Mesendoderm (in vitro differentiated cells): ENCODE measurements around the gene LDHD.

ENCODE experiments used
- DNase-seq: peaks from one replicate; pipeline ENCODE4 v3.0.0; 2013
- H2AK5ac ChIP-seq: 2 replicates; pipeline ENCODE4 v1.6.1; 2013; ENCODE audit warnings: low read length, inconsistent platforms
- H2BK120ac ChIP-seq: 2 replicates; pipeline ENCODE4 v1.6.1; 2013; ENCODE audit warnings: low read depth, mild to moderate bottlenecking, low read length, moderate library complexity, mixed read lengths
- H2BK15ac ChIP-seq: replicated peaks from 2 replicates; pipeline ENCODE4 v1.6.1; 2013; ENCODE audit warnings: low read depth, mild to moderate bottlenecking, moderate library complexity
- H2BK5ac ChIP-seq: 2 replicates; pipeline ENCODE4 v1.6.1; 2013; ENCODE audit warnings: low read length, inconsistent platforms
- H3K18ac ChIP-seq: 2 replicates; pipeline ENCODE4 v1.6.1; 2013; ENCODE audit warnings: mild to moderate bottlenecking, low read length, mixed read lengths
- H3K23ac ChIP-seq: one replicate; pipeline ENCODE4 v1.6.1; 2013; ENCODE audit warnings: low read length
- H3K27ac ChIP-seq: 2 replicates; pipeline ENCODE4 v1.5.1; 2013; ENCODE audit warnings: low read depth, mild to moderate bottlenecking, inconsistent platforms, low read length, moderate library complexity
- H3K27me3 ChIP-seq: 2 replicates; pipeline ENCODE4 v1.6.1; 2013; ENCODE audit warnings: low read length, control low read depth, mild to moderate bottlenecking, inconsistent platforms; ENCODE audit not compliant: insufficient read depth, poor library complexity
- H3K36me3 ChIP-seq: 2 replicates; pipeline ENCODE4 v1.6.1; 2013; ENCODE audit warnings: low read length, inconsistent platforms; ENCODE audit not compliant: control insufficient read depth, insufficient read depth
- H3K4ac ChIP-seq: one replicate; pipeline ENCODE4 v1.6.1; 2013; ENCODE audit warnings: low read depth, mild to moderate bottlenecking, low read length, moderate library complexity
- H3K4me1 ChIP-seq: 2 replicates; pipeline ENCODE4 v1.6.1; 2013; ENCODE audit warnings: low read depth, low read length, inconsistent platforms; ENCODE audit not compliant: control insufficient read depth
- H3K4me2 ChIP-seq: 2 replicates; pipeline ENCODE4 v1.6.1; 2013; ENCODE audit warnings: low read length
- H3K4me3 ChIP-seq: 2 replicates; pipeline ENCODE4 v1.5.1; 2013; ENCODE audit warnings: mild to moderate bottlenecking, low read length
- H3K56ac ChIP-seq: one replicate; pipeline ENCODE4 v1.6.1; 2013; ENCODE audit warnings: low read length
- H3K79me1 ChIP-seq: 2 replicates; pipeline ENCODE4 v1.6.1; 2013; ENCODE audit warnings: low read length, inconsistent platforms
- H3K79me2 ChIP-seq: 2 replicates; pipeline ENCODE4 v1.6.1; 2013; ENCODE audit warnings: mild to moderate bottlenecking, low read length; ENCODE audit not compliant: control insufficient read depth, insufficient read depth
- H3K9ac ChIP-seq: 2 replicates; pipeline ENCODE4 v1.6.1; 2013; ENCODE audit warnings: low read length, inconsistent platforms
- H4K5ac ChIP-seq: one replicate; pipeline ENCODE4 v1.6.1; 2013; ENCODE audit warnings: low read length
- H4K8ac ChIP-seq: one replicate; pipeline ENCODE4 v1.6.1; 2013; ENCODE audit warnings: low read depth, mild to moderate bottlenecking, control low read depth, low read length, moderate library complexity
- WGBS: extraction: QIAGEN DNeasy Blood & Tissue Kit; methylation state at CpG from one replicate; pipeline ENCODE4 v1.1.7; 2013; ENCODE audit warnings: low lambda C conversion rate, missing lambda C conversion rate; ENCODE audit not compliant: insufficient coverage; ENCODE audit errors: extremely low coverage; 5-methylcytosine and 5-hydroxymethylcytosine counted together

LDHD gene

DNA sequence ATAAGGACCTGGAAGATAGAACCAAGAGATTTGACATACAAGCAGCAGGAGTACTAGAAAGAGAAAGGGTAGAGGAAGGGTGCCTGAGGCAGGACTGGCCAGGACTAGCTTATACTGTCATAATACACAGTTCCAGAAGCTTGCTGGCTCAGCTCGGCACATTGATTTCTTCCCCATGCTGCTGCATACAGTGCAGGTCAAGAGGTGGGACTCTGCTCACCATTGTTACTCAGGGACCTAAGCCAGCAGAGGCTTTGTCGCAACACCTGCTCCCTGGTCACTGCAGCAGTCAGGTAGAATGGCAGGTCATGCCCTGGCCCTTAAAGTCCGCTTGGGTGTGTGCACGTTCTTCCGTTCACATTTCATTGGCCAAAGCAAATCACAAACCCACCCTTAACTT, 32.8 kb downstream of the LDHD start:
- Histone ChIP-seq H2BK120ac (no peak overlapping the region), H3K4me1 (peaks cover 7% of the 10 kb centered on the region), H3K36me3 (no peaks in the 10 kb centered on the region), H3K4me3 (no peak overlapping the region), H2BK15ac (no peak overlapping the region), H3K4me2 (no peak overlapping the region), H3K23ac (no peak overlapping the region), H4K5ac (no peak overlapping the region), H4K8ac (no peak overlapping the region), H2BK5ac (no peak overlapping the region), H3K56ac (no peak overlapping the region), H3K18ac (no peak overlapping the region), H3K79me1 (peaks cover 45% of the 10 kb centered on the region), H3K27me3 (no peaks in the 10 kb centered on the region), H3K79me2 (peaks cover 41% of the 10 kb centered on the region), H3K4ac (no peak overlapping the region), H3K9ac (no peak overlapping the region), H2AK5ac (no peak overlapping the region), H3K27ac (no peak overlapping the region)
- DNase-seq: no peak
- no CpG with 5 or more reads among the region's 5 CpGs for WGBS

DNA sequence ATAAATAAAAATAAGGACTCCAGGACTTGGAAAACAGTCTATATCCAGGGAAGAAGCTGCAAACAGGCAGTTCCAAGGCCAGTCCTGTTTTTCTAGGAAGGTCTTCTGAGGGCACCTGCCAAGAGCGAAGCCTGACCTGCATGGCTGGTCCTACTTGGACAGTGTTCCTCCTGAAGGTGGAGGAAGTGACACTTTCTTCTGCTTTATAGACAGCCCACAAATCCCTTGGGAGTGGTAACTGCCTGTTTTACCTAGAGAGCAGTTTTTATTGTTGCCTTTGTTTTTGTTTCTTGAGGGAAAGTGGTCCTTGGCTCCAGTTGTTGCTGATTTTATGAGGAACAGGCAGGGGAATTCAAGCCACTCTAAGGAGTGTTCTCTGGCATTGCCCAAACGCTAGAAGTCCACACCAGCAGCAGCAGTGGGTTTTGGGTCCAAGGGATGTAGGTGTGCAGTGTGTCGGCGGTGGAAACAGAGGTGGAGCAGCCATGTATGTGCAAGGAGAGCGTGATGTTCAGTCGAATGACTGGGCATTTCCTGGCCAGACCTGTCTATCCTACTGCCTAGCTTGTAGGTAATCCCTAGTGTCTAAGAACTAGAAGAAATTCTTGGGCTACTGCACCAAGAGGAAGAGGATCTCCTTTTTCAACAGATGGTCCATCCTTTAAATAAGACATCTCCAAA, 35.3 kb downstream of the LDHD start:
- no peak overlapping the region for H3K56ac ChIP-seq
- H2BK5ac ChIP-seq: no peak overlapping the region
- no peak for DNase-seq
- H3K27me3 ChIP-seq: no peaks in the 10 kb centered on the region
- no peak overlapping the region for H3K27ac ChIP-seq
- no peak overlapping the region for H3K9ac ChIP-seq
- no peak overlapping the region for H2BK120ac ChIP-seq
- H3K4me3 ChIP-seq: no peak overlapping the region
- H4K5ac ChIP-seq: no peak overlapping the region
- peaks cover 39% of the 10 kb centered on the region for H3K79me1 ChIP-seq
- no peak overlapping the region for H3K23ac ChIP-seq
- H3K79me2 ChIP-seq: peaks cover 34% of the 10 kb centered on the region
- H3K4me2 ChIP-seq: no peak overlapping the region
- no peak overlapping the region for H3K4ac ChIP-seq
- no CpG with 5 or more reads among the region's 6 CpGs for WGBS
- H3K18ac ChIP-seq: no peak overlapping the region
- H2AK5ac ChIP-seq: no peak overlapping the region
- no peaks in the 10 kb centered on the region for H3K4me1 ChIP-seq
- no peak overlapping the region for H4K8ac ChIP-seq
- H3K36me3 ChIP-seq: no peaks in the 10 kb centered on the region
- H2BK15ac ChIP-seq: no peak overlapping the region

DNA sequence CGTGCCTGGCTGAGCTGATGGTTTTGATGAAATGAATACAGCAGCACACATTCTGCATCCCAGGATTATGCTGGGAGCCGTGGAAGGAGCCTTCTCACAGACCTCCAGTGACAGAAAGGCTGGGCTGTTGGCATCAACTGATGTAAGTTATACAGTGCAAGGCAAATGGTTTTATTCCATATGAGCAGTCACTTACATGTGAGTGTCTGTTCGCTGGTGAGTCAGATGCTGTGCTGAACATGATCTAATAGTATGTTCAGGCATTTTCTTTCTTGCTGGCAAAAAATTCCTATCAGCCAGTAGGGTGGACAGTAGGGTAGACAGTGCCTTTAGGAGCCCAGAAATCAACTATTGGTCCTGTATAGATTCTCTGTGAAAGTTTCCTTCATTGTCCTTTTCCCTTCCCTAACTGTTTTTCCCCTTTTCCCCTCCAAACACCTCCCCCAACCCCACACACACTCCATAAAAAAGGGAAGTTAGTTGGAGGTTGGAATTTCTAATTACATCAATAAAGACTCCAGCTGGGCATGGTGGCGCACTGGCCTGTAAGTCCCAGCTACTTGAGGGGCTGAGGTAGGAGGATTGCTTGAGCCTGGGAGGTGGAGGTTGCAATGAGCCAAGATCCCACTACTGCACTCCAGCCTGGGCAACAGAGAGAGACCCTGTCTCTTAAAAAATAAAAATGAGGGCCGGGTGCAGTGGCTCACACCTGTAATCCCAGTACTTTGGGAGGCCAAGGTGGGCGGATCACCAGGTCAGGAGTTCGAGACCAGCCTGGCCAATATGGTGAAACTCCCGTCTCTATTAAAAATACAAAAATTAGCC, 36.2 kb downstream of the LDHD start:
- H2AK5ac ChIP-seq: no peak overlapping the region
- no peak overlapping the region for H2BK120ac ChIP-seq
- no peak overlapping the region for H3K56ac ChIP-seq
- no peak overlapping the region for H3K4me3 ChIP-seq
- H4K8ac ChIP-seq: no peak overlapping the region
- H3K4me1 ChIP-seq: no peaks in the 10 kb centered on the region
- no peak overlapping the region for H4K5ac ChIP-seq
- H3K27me3 ChIP-seq: no peaks in the 10 kb centered on the region
- H2BK15ac ChIP-seq: no peak overlapping the region
- H3K4ac ChIP-seq: no peak overlapping the region
- no peak overlapping the region for H2BK5ac ChIP-seq
- H3K23ac ChIP-seq: no peak overlapping the region
- no peak overlapping the region for H3K4me2 ChIP-seq
- no peaks in the 10 kb centered on the region for H3K36me3 ChIP-seq
- peaks cover 37% of the 10 kb centered on the region for H3K79me2 ChIP-seq
- no peak overlapping the region for H3K18ac ChIP-seq
- H3K79me1 ChIP-seq: peaks cover 40% of the 10 kb centered on the region
- H3K27ac ChIP-seq: no peak overlapping the region
- no CpG with 5 or more reads among the region's 8 CpGs for WGBS
- no peak overlapping the region for H3K9ac ChIP-seq
- DNase-seq: no peak

DNA sequence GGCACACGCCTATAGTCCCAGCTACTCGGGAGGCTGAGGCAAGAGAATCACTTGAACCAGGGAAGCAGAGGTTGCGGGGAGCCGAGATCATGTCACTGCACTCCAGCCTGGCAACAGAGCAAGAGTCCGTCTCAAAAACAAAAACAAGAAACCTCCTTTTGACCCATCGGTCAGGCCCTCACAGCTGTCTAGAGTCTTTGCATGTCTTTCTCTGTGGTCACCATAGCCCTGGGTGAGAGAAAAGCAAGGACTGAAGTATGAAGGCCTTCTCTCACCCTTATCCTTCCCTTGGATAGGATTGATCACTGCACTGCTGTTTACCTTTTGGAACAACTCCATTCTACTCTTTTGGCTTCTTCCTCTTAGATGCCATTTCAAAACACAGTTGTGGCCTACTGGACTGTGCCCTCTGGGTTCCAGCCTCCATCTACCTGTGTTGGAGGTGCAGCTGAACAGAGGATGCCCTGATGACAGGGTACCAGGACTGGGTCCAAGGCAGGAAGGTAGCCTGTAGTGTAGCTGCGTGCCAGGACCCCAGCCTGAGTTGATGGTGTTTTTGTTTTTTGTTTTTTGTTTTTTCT, 37.1 kb downstream of the LDHD start:
- Histone ChIP-seq H3K23ac (no peak overlapping the region), H2BK120ac (no peak overlapping the region), H3K79me1 (peaks cover 42% of the 10 kb centered on the region), H3K18ac (no peak overlapping the region), H2AK5ac (no peak overlapping the region), H2BK5ac (no peak overlapping the region), H4K8ac (no peak overlapping the region), H3K9ac (no peak overlapping the region), H4K5ac (no peak overlapping the region), H2BK15ac (no peak overlapping the region), H3K56ac (no peak overlapping the region), H3K36me3 (no peaks in the 10 kb centered on the region), H3K27ac (no peak overlapping the region), H3K4me3 (no peak overlapping the region), H3K79me2 (peaks cover 41% of the 10 kb centered on the region), H3K4me2 (no peak overlapping the region), H3K4me1 (peaks cover 3% of the 10 kb centered on the region), H3K27me3 (no peaks in the 10 kb centered on the region), H3K4ac (no peak overlapping the region)
- no peak for DNase-seq
- no CpG with 5 or more reads among the region's 7 CpGs for WGBS

DNA sequence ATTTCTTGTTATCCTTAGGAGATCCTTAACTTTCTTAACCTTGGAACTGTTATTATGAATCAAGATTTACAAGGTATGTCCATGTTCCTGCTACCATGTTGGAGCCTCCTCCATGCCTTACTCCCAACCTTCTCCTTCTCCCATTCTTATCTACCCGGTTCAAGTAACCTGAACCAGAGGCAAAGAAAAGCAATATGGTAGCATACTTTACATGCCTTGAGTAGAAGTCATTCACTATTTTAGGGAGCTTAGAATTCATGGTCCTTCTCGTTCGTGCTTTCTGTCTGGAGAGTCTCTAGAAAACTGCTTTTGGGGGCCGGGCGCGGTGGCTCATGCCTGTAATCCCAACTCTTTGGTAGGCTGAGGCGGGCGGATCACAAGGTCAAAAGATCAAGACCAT, 37.7 kb downstream of the LDHD start:
- Histone ChIP-seq H2AK5ac (no peak overlapping the region), H3K27me3 (no peaks in the 10 kb centered on the region), H3K4me1 (peaks cover 6% of the 10 kb centered on the region), H3K18ac (no peak overlapping the region), H3K79me1 (peaks cover 42% of the 10 kb centered on the region), H3K36me3 (no peaks in the 10 kb centered on the region), H2BK5ac (no peak overlapping the region), H2BK15ac (no peak overlapping the region), H3K9ac (no peak overlapping the region), H3K23ac (no peak overlapping the region), H4K8ac (no peak overlapping the region), H3K79me2 (peaks cover 45% of the 10 kb centered on the region), H3K27ac (no peak overlapping the region), H3K56ac (no peak overlapping the region), H3K4me3 (no peak overlapping the region), H3K4ac (no peak overlapping the region), H2BK120ac (no peak overlapping the region), H3K4me2 (no peak overlapping the region), H4K5ac (no peak overlapping the region)
- no peak for DNase-seq
- WGBS: no CpG with 5 or more reads among the region's 8 CpGs
